HG03439 (cell line): ENCODE results near the gene SFTPB.
"Not testable (repeated sequence)": the region's sequence is repeated elsewhere in the genome, so short reads cannot be mapped to it uniquely, and the experiment has no call there.

ENCODE experiments used
- ATAC-seq: cut with Tn5 transposase; IDR thresholded peaks from one replicate; pipeline ENCODE4 v1.9.1; 2021; ENCODE audit warnings: mild to moderate bottlenecking, moderate library complexity; ENCODE audit not compliant: unreplicated experiment

SFTPB gene

DNA sequence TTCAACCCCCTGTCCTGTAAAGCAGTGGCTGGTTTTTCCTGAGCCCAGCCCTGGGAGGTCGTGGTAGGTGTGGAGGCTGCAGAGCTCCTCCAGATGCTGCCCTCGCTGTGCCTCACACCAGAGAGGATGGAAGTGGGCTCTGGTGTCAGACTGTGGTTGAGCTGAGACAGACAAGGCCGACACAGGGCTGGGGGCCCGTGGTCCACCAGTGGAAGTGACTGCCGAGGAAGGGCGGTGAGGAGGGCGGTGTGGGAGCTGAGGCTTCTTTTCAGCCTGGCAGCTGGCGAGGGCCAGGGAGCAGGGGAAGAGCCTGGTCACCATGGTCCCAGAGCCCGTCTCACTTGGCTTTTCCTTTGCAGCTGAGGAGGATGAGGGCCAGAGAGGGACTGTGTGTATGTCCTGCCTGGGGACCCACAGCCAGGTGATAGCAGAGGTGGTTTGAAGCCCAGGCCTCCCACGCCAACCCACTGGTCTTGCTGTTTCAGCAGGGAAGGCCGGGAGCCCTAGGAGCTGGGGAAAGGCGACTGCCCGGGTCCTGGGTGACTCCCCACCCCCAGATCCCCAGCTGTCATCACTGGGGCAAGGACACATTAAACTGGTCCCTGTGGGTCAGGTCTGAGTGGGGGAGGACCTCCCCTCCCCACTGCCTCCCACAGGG, 8.5 kb downstream of the SFTPB start:
- ATAC-seq = no peak

- ATAC-seq = not testable (repeated sequence)
These were observed 10.6 kb downstream of the SFTPB start for GRCh38 chr2:85657399-85657798.

- no peak for ATAC-seq
These were observed 11.5 kb downstream of the SFTPB start for GRCh38 chr2:85656468-85656867.

DNA sequence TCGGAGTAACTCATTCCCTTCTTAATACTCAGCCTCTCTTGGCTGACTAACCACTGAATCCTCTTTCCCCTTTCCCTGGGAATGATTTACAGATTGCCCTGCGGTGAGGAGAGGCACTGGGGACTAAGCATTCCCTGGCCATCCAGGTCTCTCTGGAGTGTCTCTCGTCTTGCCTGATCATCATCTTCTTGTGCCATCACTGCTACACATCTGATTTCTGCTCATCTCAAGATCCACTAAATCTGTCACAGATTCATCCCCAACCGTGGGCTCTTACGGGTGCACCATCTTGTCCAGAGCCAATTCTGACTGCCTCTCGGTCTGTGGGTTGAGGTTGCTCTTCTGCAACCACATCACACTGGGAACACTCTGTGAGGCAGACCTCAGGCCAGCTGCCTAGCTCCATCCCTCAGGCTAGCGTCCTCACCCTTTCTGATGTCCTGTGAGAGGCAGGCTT, 12.0 kb downstream of the SFTPB start:
- no peak for ATAC-seq

GRCh38 chr2:85653996-85654395, 14.0 kb downstream of the SFTPB start:
- ATAC-seq = no peak

DNA sequence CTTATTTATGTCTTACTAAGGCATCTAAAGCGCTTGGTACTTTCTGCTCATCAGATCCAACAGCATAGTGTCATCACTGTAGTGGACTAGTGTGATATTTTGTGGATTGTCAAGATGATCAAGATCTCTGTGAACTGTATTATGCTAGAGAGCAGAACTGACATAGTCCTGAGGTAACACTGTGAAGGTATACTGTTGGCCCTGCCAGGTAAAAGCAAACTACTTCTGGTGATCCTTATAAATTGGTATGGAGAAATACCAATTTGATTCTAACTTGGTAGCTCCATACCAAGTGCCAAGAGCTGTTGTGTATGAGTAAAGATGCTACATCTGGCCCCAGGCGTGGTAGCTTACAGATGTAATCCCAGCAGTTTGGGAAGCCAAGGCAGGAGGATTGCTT, 15.9 kb downstream of the SFTPB start:
- no peak for ATAC-seq

GRCh38 chr2:85651097-85651496, 16.9 kb downstream of the SFTPB start:
- ATAC-seq = no peak

- ATAC-seq = no peak
These were observed 17.5 kb downstream of the SFTPB start for GRCh38 chr2:85650456-85650855.

DNA sequence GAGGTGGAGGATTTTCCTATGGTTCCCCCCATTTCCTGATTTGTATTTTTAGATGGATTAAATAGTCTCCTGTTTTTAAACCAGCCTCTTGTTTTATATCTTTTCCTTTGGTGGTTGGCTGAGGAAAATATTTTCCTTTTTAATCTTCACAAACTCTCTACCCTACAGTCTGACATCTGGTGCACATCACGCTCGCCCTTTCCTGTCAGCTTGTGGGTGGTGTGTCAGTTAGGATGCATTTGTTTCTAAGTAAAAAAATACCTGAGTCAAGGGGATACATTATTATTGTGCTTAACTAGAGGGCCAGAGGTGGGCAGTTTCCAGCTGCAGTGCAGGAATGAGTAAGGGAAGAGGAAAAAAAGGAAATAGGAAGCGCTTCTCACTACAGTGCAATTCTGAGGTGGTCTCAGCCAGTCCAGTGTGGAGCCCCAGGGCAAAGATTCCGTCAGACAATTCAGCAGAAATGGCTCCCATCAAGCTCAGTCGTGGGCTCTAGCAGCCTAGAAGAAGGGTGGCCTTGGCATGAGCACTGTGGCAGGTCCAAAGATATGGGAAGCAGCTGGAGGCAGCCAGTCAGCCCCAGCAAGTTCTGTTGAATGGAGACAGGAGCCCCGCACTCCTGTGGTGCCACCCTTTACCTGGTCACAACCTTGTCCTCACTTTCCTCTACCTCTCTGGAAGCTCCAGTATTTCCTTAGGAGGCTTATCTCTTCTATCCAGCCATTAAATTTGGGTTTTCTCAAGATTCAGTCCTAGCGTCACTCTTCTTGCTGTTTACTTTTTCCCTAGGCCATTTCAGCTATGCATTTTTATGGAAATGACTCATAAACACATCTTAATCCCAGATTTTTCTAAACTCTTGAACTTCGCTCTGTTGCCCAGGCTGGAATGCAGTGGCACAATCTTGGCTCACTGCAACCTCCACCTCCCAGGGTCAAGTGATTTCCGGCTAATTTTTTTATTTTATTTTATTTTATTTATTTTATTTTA, 18.5 kb downstream of the SFTPB start:
- ATAC-seq = no peak

DNA sequence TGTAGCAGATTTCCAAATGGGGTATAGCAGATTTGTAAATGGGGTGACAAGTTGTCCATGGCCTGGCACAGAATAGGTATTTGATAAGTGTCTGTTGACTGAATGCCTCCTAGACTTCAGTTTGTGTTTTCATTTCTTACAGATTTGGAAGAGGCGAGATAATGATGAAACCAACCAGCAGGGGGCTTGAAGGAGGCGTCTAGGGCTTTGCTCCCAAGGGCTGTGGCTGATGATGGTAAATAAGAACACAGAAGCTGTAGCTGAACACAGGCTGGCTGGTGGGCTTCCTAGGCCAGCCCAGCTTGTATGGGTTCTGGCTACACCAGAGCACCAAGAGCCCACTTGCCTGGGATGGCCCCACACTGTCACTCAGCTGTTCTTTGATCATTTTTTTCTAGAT, 19.4 kb downstream of the SFTPB start:
- ATAC-seq = no peak

GRCh38 chr2:85647823-85648526, 20.0 kb downstream of the SFTPB start:
- ATAC-seq = no peak

DNA sequence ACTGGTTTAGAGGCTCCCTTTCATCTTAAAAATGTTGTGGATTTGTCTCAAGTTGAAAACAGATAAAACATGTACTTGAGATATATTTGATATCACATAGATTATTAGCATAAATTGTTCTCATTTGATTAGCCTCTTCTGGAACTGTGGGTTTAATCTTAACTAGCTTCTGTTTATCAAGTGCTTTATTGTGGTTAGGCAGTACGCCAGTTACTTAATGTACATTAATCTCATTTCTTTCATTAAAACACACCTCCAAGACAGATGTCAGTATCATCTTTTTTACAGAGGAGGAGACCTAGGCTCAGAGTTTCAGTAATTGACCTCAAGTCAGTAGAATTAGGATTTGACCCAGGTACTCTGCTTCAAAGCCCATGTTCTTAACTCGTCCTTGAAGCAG, 21.8 kb downstream of the SFTPB start:
- no peak for ATAC-seq

DNA sequence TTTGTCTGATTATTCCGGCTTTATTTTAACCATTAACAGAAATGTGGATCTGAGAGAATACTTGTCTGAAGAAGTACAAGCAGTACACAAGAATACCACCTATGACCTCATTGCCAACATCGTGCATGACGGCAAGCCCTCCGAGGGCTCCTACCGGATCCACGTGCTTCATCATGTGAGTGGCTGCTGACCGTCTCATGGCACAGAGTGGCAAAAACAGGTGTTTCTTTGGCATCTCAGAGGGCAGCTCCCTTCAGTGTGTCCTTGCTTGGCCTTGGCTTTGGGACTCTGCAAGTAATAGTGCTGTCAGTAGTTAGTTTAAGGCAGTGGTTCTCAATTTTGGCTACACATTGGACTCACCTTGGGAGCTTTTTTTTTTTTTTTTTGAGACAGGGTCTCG, 23.1 kb downstream of the SFTPB start:
- no peak for ATAC-seq

- ATAC-seq = no peak
These were observed 25.3 kb downstream of the SFTPB start for GRCh38 chr2:85642725-85643124.

DNA sequence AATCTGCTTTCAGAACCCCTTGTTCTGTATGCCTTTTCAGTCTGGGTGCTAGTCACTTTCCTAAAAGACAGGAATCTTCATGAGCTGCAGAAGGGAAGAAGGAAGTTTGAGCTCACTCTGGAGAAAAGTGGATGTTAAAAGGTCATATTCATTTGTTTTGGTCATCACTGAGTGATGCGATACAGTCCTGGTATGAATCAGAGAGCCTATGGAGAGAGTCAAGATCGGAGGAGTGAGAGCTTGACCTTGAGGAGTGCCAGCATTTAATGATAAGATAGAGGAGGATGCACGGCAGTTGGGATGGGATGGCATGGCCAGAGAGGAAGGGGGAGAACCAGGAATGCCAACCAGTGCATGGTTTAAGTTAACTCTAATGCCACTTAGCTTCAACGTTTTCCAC, 32.4 kb downstream of the SFTPB start:
- ATAC-seq = no peak

GRCh38 chr2:85635011-85635410, 33.0 kb downstream of the SFTPB start:
- ATAC-seq = no peak

- ATAC-seq = no peak
These were observed 36.7 kb downstream of the SFTPB start for GRCh38 chr2:85631316-85631715.

DNA sequence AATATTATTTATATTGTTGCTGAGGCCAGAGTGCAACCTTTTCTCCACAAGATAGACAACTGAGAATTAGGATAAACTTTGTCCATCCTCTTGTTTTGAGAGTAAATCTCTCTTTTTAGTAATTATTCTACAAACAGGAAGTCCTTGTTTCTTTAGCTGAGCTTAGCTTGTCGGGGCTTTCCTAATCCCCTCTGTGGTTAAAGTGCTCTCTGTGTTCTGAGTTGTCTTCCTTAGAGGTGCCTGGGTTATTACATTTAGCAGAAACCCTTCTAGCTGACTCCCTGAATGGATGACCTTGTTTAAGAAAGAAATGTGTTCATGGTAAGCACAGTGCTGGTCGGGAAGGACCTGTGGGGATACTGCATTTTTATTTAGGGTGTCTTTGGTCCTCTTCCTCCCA, 39.3 kb downstream of the SFTPB start:
- ATAC-seq = no peak

DNA sequence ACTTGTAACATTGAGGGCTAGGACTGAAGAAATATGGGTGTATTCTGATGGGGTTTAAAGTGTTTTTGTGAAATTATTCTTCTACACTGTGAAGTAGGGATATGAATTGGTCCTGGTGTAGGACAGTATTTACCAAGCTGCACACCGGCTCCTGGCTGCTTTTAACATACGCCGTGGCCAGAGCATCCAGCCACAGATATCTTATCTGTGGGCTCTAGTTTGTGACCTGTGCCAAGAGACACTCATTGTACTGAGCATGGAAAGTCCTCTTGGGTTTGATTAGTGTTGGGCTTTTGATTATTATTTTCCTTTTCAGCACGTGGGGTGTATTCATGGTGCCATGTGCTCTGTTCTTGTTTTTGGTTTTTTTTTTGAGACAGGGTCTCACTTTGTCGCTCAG, 44.0 kb downstream of the SFTPB start:
- no peak for ATAC-seq

DNA sequence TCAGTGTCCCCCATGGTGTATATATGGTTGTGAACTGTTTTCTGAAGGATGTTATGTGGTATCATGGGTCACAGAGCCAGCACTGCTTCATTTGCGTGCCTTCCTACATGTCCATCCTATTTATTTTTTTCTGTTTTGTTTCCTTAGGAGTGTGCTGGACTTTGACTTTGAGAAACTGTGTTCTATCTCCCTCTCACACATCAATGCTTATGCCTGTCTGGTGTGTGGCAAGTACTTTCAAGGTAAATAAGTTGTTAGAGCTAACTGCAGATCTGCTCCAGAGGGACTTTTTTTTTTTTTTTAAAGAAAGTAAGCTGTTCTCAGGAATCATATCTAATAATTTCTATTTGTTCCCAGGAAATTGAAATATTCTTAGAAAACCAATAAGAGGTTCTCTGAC, 46.7 kb downstream of the SFTPB start:
- no peak for ATAC-seq

DNA sequence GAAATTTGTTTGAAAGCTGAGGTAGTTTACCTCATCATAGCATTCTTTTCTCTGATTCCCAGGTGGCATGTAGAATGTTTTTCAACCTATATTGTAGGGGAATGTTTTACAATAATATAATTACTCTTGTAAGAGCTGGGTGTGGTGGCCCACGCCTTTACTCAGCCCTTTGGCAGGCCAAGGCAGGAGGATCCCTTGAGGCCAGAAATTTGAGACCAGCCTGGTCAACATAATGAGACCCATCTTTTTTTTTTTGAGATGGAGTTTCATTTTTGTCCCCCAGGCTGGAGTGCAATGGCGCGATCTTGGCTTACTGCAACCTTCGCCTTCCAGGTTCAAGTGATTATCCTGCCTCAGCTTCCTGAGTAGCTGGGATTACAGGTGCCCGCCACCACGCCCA, 48.4 kb downstream of the SFTPB start:
- no peak for ATAC-seq

- ATAC-seq = not testable (repeated sequence)
These were observed 50.3 kb downstream of the SFTPB start for GRCh38 chr2:85617723-85618122.
